A673 (cell line): Measurements from ENCODE around the gene TENM4. TPM values are rescaled to one million over a fixed set of nuclear protein-coding genes. Genes with fewer than 3 reads are reported as not detected.

Experiments used
- BruUV-seq: library from RNA; stranded (reverse); fragments of 400-500 nt; replicated peaks from 2 replicates; lab custom pipeline; 2021; lab: Mats Ljungman, UMichigan
- CTCF ChIA-PET: fragments of 300-600 bp; sonication (Branson Sonifier 250); formaldehyde crosslinking; loops from one replicate; lab custom pipeline; 2022; ENCODE audit warnings: antibody characterized with exemption; lab: Charles Lee
- POLR2A ChIA-PET: fragments of 300-600 bp; sonication (Branson Sonifier 250); formaldehyde crosslinking; loops from one replicate; lab custom pipeline; 2022; ENCODE audit warnings: antibody characterized with exemption; ENCODE audit not compliant: low non-redundant PET; lab: Charles Lee
- DNase-seq: peaks from one replicate; pipeline ENCODE4 v3.0.0-alpha.2; 2015; ENCODE audit warnings: low spot score
- H3K27ac ChIP-seq: fragments of 200-600 bp; sonication (generic); 2 replicates; pipeline ENCODE4 v1.5.1; 2016; ENCODE audit warnings: mixed run types, low read depth, mild to moderate bottlenecking, mixed read lengths, antibody characterized with exemption, low read length; ENCODE audit not compliant: poor library complexity, severe bottlenecking
- H3K27me3 ChIP-seq: fragments of 200-600 bp; sonication (generic); replicated peaks from 2 replicates; pipeline ENCODE4 v1.6.1; 2017; ENCODE audit warnings: mixed run types, low read depth, mild to moderate bottlenecking, mixed read lengths, antibody characterized with exemption, low read length; ENCODE audit not compliant: insufficient read depth, poor library complexity
- H3K36me3 ChIP-seq: fragments of 200-600 bp; sonication (generic); 2 replicates; pipeline ENCODE4 v1.6.1; 2016; ENCODE audit warnings: mixed run types, mild to moderate bottlenecking, mixed read lengths, antibody characterized with exemption, low read length; ENCODE audit not compliant: insufficient read depth, poor library complexity, severe bottlenecking
- H3K4me1 ChIP-seq: fragments of 200-600 bp; sonication (generic); 2 replicates; pipeline ENCODE4 v1.6.1; 2017; ENCODE audit warnings: mixed run types, mild to moderate bottlenecking, mixed read lengths, antibody characterized with exemption, low read length; ENCODE audit not compliant: insufficient read depth, poor library complexity, severe bottlenecking
- H3K4me3 ChIP-seq: fragments of 200-600 bp; sonication (generic); 2 replicates; pipeline ENCODE4 v1.5.1; 2016; ENCODE audit warnings: low read depth, mixed run types, mild to moderate bottlenecking, mixed read lengths, low read length; ENCODE audit not compliant: poor library complexity, severe bottlenecking
- H3K9me3 ChIP-seq: fragments of 200-600 bp; sonication (generic); 2 replicates; pipeline ENCODE4 v1.6.1; 2016; ENCODE audit warnings: mixed run types, low read depth, mild to moderate bottlenecking, mixed read lengths, antibody characterized with exemption, low read length; ENCODE audit not compliant: poor library complexity, severe bottlenecking
- EZH2 ChIP-seq: fragments of 200-600 bp; sonication (generic); IDR thresholded peaks from 2 replicates; pipeline ENCODE4 v1.6.1; 2017; ENCODE audit warnings: borderline replicate concordance, low read depth, mild to moderate bottlenecking, mixed read lengths, antibody characterized with exemption, low read length; ENCODE audit not compliant: poor library complexity, severe bottlenecking
- intact Hi-C: fragments of 100-400 bp; cut with micrococcal nuclease; formaldehyde crosslinking; loops from one replicate; pipeline ENCODE4 v1.10.0; 2022; ENCODE audit not compliant: unreplicated experiment
- total RNA-seq: library from RNA; stranded (reverse); gene quantifications from 2 replicates; pipeline ENCODE4 v1.2.3, GENCODE V29; 2021
- TF ChIP-seq, protein P1 (sequence below): fragments of 300-800, 200-600 bp; sonication (generic); conservative IDR thresholded peaks from 2 replicates; pipeline ENCODE4 v1.5.1; 2017; ENCODE audit warnings: low read depth, mild to moderate bottlenecking, antibody characterized with exemption, low read length, moderate library complexity, mixed read lengths

TENM4 gene
- total RNA-seq, 1 experiment from 2014 or later = 0.11 TPM

DNA sequence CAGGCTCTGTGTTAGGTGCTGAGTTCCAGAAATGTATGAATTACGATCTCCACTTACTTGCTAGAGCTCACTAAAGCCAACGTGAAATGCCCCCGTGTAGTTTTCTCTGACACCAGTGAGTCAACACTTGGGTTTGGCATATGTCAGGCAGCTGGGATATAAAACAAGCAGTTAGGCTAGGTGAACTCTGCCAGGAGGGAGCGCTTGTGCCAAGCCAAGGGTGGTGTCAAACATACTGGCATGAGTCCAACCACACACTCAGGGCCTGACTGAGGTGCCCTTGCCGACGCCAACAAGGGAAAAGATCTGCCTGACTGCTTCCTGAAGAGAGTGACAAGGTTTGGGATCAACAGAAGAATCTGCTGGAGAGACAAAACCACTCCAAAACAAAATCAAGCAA, 698.4 kb downstream of the TENM4 start:
- intact Hi-C loops = no loop called here
- Histone ChIP-seq H3K4me1 (no peaks in the 10 kb centered on the region), H3K27ac (no peak overlapping the region), H3K27me3 (peaks cover 17% of the 10 kb centered on the region), H3K9me3 (no peaks in the 10 kb centered on the region), H3K36me3 (no peaks in the 10 kb centered on the region), H3K4me3 (no peak overlapping the region)
- TF ChIP-seq EZH2 = no peak
- TF ChIP-seq, protein P1, sequence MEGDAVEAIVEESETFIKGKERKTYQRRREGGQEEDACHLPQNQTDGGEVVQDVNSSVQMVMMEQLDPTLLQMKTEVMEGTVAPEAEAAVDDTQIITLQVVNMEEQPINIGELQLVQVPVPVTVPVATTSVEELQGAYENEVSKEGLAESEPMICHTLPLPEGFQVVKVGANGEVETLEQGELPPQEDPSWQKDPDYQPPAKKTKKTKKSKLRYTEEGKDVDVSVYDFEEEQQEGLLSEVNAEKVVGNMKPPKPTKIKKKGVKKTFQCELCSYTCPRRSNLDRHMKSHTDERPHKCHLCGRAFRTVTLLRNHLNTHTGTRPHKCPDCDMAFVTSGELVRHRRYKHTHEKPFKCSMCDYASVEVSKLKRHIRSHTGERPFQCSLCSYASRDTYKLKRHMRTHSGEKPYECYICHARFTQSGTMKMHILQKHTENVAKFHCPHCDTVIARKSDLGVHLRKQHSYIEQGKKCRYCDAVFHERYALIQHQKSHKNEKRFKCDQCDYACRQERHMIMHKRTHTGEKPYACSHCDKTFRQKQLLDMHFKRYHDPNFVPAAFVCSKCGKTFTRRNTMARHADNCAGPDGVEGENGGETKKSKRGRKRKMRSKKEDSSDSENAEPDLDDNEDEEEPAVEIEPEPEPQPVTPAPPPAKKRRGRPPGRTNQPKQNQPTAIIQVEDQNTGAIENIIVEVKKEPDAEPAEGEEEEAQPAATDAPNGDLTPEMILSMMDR = no peak
- no TSS peak for BruUV-seq
- POLR2A ChIA-PET = no interaction called here
- peak; percentile 4 for DNase-seq
- CTCF ChIA-PET = no interaction called here

DNA sequence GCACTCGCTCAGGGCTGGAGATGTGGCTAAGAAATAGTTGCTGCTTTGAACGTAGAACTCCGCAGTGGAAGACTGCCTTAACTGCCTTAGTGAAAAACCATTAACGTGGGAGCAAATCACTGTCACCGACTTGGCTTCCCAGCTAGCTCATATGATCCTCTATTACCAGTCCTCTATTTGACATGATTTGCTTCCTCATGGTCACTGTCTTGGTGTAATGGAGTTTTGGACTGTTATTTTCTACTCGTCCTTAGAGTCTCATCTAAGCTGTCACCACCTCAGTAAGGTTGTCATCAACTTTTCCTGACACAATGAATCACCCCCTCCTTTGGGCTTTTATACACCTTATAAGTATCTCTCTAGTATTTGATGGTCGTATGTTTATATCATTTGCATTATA, 699.1 kb downstream of the TENM4 start:
- H3K4me1 ChIP-seq = no peaks in the 10 kb centered on the region
- no peaks in the 10 kb centered on the region for H3K36me3 ChIP-seq
- no peak for TF ChIP-seq EZH2
- TF ChIP-seq, protein P1 = no peak
- intact Hi-C loops = no loop called here
- CTCF ChIA-PET = no interaction called here
- peaks cover 17% of the 10 kb centered on the region for H3K27me3 ChIP-seq
- no peak for DNase-seq
- BruUV-seq = no TSS peak
- no peaks in the 10 kb centered on the region for H3K9me3 ChIP-seq
- no peak overlapping the region for H3K27ac ChIP-seq
- POLR2A ChIA-PET = no interaction called here
- no peak overlapping the region for H3K4me3 ChIP-seq

DNA sequence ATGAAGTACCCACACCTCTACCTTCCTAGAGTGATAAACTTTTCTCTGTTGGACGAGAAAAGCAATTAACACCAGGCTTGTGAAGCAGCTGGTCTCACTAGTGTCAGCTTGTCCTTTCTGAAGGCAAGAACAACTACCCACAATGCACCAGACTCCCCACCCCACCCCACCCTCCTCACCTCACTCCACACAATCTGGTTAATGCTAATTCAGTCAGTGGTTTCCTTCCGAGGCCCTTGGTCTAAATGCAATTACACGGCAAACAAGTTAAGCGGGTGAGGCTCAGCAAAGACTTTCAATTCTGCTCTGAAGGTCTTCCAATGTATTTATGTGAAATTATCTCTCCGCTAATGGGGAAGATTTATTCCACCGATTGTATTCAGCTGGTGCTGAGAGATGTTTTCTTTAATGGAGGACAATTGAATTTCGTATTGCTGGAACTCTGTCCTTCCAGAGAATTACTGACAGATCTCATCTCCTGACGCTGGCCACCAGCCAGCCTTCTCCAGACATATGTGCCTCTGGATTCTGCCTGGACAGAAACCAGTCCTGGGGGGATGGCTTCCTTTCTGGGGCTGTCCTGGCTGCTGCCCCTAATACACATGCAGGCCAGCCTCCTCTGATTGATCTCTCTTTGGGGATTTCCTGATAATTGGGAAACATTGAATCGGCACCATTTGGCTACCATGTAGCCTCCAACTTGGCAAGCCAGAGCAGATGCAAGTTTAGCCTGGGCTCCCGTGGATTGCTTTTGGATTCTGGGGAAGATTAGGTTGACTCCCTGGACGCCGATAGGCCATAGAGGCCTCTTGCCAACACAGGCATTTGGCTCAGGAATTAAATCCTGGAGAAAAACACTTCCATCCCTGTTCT, 700.4 kb downstream of the TENM4 start:
- Histone ChIP-seq H3K9me3 (no peaks in the 10 kb centered on the region), H3K36me3 (no peaks in the 10 kb centered on the region), H3K4me1 (no peaks in the 10 kb centered on the region), H3K27me3 (peaks cover 17% of the 10 kb centered on the region), H3K4me3 (no peak overlapping the region), H3K27ac (no peak overlapping the region)
- no peak for DNase-seq
- ChIA-PET CTCF (no interaction called here), POLR2A (no interaction called here)
- no peak for TF ChIP-seq EZH2
- TF ChIP-seq, protein P1 = no peak
- intact Hi-C loops = no loop called here
- BruUV-seq = no TSS peak
